NCI-H1048 (cell line): ENCODE measurements around the gene FGD3.

Experiments
- DNase-seq: peaks from one replicate; lab custom pipeline; 2025; lab: John Stamatoyannopoulos, UW

FGD3 gene

DNA sequence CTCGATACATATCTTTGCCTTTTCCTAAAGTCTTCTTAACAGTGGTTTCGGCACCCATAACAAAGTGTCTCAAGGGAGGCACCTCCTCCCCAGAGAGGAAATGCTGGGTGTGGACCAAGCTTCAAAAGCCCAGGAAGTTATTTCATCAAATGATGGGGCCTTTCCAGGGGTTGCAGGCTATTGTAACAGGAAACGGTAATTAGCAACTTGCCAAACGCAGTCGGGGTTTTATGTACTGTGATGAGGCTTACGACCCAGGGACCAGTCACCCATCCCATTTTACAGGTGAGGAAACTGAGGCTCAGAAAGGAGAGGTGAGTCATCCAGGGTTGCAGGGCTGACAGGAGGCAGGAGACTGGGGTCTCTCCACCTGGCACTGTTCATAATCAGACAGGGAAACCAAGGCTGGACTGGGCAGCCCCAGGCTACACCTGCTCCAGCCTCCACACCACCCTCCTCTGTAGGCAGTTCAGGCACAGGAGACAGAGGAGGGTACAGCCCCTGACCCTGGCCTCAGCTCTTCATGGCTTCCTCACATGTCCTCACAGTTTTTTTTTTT lies 81.2 kb downstream of the FGD3 start:
- no peak for DNase-seq

DNA sequence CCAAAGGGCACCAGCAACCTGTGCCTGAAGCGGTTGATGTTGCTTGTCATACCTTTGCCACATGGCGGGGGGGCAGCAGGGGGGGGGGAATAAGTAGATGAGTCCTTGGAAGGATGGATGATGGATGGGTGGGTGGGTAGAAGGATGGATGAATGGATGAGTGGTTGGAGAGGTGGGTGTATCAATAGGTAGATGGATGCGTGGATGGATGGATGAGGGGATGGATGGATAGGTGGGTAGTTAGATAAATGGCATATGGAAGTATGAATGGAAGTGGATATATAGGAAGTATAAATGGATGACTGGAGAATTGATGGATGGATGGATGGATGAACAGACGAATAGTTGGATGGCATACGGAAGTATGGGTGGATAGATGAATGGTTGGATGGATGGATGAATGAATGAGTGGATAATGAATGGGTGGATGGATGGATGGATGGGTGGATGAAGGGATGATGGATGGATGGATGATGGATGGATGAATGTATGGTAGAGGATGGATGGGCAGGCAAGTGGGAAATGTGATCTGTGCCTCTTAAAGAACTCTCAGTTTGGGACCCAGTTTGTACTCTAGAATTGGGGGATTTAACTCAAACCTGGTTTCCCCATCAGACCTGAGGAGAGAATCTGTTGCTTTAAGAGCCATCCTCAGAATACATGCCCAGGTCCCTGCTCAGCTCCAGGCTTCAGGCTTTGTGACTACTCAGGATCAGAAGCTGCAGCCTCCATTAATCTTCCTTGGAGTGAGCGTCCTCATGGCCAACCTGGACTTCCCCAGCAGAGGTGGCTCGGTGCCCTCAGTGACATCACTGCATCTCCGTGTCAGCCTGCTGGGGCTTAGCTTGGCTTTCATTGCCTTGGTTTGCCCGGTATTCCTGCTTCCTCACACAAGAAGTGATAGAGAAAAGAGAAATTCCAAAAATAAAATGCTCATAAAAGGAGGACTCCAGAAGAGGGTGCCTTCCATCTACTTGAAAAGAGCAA lies 83.6 kb downstream of the FGD3 start:
- no peak for DNase-seq

DNA sequence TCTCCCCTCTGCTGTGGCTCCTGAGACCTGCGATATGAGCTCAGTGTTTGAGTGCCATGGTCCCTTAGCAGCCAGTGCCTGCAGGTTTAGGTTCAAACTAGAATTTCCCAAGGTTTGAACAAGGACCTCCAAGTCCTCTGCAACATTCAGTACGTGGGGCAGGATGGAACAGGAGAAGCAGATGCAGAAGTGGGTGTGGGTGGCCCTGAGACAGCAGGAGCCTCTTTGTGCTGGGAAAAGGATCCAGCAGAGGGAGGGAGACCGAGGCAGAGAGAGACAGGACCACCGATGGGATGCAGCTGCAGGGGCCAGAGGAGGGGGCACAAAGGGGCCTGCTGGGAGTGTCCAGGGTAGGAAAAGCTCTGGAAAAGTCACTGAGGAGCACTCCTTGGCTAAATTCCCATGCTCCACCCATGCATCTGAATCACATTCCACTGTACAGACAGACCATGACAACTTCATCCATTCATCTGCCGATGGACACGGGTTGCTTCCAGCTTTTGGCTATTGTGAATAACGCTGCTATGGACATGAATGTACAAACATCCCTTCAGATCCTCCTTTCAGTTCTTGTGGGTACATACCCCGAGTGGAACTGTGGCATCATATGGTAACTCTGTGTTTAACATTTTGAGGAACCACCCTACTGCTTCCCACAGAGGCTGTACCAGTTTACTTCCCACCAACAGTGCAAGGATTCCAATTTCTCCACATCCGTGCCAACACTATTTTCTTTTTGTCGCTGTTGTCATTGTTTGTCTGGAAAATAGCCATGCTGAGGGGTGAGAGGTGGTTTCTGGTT lies 84.5 kb downstream of the FGD3 start:
- no peak for DNase-seq

DNA sequence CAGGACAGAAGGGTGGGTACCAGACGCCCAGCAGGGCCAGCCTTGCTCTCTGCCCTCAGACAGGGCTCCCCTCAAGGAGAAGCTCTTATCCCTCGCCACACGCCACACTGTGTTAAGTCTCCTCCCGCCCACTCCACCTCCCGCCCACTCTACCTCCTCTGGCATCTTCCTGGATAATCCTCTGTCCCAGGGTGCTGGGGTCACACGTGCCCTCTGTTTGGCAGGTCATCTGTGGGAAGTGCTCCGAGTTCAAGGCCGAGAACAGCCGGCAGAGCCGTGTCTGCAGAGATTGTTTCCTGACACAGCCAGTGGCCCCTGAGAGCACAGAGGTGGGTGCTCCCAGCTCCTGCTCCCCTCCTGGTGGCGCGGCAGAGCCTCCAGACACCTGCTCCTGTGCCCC lies 85.2 kb downstream of the FGD3 start:
- no peak for DNase-seq

DNA sequence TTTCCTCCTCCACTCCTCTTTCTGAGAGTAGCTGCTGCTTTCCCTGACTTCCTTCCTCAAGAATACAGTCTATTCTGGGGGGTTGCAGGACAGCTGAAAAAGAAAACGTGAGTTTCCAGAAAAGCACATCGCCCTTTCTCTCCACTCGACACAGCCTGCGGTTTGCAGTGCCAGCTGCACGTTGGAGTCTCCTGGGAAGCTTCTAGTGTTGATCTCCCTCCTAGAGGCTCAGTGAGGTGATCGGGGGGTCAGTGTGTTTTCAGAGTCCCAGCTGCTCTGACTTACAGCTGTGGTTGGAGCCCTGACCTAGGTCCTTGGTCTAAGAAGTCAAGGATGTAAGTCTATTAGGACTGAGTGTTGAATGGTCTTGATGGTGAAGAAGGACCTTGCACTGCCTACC lies 86.2 kb downstream of the FGD3 start:
- DNase-seq, result no peak

DNA sequence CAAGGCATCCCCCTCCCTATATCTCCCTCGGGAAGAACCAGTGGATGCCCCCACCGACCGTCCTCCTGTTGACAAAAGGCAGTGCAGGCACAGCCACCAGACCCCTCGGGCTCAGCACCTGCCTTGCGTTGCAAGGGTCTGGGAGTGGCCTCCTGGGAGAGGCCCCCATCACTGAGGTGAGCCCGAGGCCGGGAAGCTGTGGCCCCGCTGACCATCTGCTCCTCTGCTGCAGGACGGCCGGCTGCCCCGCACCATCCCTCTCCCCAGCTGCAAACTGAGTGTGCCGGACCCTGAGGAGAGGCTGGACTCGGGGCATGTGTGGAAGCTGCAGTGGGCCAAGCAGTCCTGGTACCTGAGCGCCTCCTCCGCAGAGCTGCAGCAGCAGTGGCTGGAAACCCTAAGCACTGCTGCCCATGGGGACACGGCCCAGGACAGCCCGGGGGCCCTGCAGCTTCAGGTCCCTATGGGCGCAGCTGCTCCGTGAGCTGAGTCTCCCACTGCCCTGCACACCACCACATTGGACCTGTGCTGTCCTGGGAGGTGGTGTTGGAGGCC lies 87.9 kb downstream of the FGD3 start:
- no peak for DNase-seq

DNA sequence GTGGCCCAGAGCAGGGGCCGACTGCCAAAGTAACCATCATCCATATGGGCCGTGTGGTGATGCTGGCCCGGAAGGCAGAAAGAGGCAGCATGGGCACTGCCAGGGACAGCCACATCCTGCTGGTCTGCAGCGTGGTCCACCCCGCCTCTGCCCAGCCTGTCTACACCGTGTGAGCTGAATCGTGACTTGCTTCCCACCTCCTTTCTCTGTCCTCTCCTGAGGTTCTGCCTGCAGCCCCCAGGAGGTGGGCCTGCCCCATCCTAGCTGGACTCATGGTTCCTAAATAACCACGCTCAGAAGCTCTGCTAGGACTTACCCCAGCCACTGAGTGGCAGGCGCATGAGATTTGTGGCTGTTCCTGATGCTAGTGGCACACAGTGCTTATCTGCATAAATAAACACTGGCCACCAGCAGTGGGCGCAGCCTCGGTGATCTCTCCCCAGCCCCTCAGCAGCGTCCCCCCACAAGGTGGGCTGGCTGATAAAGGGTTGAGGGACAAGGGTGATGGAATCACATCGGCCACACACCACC lies 88.6 kb downstream of the FGD3 start:
- no peak for DNase-seq

DNA sequence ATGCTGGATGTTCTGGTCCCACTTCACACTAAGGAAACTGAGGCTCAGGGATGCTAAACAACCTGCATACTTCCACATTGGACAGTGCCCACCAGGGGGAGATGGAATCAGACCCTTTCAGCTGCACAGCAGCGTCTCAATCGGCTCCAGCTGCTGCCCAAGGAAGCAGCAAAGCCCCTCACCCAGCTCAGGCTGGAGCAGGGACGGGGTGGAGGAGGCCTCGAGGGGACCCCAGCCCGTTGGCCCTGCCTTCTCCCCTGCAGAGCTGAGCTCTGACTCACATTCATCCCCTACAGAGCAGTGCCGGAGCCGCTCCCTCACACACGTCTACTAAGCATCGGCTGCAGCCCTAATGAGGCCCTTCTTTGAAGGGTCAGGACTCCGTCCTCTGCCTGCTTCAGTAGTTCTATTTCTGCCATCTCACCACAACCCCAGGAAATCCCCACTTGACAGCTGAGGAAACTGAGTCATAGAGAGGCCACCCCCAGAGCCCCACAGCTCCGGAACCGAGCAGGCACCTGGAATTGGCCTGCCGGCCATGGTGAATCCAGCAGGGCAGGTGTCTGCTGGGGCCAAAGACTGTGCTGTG lies 89.7 kb downstream of the FGD3 start:
- DNase-seq, result no peak

DNA sequence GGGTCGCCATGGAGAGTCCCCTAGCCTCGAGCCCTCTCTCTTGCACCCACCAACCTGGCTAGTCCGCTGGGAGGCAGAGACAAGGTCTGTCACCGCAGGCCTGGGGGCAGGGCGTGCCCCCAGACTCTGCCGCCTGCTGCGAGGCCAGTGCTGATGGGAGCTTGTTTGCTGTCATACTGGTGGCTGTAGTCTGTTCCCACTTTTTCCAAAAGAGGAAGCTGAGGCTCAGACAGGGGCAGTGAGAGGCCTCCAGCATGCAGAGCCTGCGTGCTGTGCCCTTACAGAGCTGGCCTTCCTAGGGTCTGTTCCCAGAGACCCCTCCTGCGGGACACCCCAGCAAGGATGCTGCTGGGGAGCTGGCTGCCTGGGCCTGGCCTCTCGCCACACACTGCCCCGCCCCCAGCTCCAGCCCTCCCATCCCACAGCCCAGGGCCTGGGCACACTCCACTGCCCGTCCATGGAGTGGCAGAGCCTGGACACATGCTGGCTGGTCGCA lies 90.2 kb downstream of the FGD3 start:
- DNase-seq, result no peak

DNA sequence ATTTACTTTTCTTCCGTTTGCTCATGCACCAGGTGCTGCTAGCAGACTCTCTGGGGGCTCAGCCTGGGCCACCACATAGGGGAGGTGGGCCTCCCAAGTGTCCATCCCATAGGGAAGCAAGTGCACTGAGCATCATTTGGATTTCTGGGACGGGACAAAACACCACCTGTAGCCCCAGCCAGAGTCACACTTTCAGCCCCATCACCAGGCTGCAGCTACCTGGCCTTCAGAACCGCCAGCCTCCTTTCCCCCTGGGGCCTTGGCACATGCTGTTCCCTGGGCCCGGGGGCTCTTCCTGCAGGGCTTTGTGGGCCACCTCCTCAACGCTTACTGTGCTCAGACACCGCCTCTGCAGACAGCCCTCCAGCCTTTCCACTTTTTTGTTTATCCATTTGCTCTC lies 91.6 kb downstream of the FGD3 start:
- no peak for DNase-seq

DNA sequence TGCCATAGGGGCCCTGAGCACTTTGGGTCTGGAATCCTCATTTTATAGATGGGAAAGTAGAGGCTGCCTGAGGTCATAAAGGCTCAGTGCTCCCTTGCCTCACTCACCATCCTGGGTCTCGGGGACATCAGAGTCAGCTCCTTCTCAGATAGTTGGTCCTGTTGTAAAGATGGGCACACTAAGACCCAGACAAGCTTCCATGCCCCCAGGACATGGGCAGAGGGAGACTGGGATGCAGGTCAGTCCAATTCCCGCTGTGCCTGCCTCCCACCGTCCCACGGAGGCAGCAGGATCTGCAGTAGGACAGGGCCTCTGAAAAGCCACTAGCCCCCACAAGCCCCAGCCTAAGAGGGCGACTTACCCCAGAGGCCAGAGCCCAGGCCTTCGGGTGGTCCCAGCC lies 92.1 kb downstream of the FGD3 start:
- DNase-seq, result no peak

DNA sequence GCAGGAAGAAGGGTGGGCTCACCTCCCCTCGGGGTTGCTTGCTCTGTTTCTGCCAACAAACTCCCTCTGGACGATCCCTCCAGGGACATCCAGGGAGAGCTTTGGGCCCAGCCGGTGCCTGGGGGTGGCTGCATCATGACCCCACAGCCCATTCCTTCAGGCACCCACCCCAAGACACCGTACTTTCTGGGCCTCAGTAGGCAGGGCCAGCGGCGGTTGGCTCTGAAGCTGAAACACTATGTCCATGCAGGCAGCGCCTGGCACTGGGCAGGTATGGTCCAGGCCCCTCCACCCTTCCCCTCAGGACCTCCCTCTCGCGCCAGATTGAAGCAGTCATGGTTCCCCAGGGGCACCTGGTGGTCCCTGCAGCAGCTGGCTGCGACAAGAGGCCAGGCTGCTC lies 92.7 kb downstream of the FGD3 start:
- no peak for DNase-seq

DNA sequence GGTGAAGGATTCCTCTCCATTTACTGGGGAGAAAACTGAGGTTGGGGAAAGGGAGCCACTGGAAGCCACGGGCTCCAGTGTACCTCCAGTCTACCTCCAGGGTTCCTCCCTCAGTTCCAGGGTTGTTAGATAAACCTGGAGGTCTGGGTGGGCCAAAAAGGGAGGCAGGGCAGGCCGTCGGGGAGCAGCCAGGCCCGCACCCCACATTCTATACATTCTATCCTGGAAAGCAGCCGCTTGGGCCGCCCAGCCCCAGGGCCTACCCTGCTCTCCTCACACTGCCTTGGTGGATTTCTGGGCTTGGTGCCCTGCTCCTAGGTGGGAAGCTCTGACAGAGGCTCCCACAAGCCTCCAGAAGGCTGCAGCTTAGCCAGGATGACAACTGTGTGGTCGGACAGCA lies 93.1 kb downstream of the FGD3 start:
- DNase-seq, result no peak

DNA sequence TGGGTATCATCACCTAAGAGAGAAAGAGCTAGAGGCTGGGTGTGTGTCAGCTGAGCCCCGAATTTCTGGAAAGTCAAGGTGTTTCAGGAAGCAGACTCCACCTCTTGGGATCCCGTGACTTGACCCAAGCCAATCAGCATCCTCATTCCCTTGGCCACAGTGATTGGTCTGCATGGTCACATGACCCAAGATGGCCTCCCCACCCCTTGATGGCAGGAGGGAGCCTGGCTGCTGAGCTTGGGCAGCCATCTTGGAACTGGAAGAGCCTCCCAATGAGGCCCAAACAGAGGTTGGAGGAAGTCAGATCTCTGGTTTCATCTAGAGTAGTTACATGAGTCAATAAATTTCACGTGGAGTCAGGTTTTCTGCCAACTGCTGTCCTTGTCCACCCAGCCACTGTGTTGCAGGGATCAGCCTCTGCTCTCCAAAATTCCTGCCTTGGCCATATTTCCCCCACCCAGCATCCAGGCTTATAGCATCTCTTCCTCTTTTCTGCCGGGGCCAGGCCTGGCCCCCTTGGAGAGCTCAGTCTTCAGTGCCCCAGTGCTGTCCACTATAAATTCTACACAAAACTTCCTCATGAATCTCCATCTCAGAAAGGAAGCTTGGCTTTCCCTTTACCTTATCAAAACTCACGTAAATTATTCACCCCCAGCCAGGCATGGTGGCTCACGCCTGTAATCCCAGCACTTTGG lies 93.9 kb downstream of the FGD3 start:
- DNase-seq, result no peak

DNA sequence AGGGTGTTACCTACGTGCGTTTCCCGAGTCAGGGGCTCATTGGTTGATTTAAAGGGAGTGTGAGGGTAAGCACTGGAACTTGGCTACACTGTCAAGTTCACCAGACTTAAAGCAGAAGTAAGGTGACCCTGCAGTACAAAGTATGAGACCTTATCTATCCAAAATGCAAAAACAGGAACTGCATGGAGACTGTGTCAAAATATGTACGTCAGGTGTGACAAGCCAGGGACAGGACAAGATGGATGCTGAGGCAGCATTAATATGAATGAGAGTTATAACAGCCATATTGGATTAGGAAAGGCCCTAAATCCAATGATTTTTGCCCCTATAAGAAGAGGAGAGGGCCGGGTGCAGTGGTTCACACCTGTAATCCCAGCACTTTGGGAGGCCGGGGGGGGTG lies 95.8 kb downstream of the FGD3 start:
- DNase-seq, result no peak

DNA sequence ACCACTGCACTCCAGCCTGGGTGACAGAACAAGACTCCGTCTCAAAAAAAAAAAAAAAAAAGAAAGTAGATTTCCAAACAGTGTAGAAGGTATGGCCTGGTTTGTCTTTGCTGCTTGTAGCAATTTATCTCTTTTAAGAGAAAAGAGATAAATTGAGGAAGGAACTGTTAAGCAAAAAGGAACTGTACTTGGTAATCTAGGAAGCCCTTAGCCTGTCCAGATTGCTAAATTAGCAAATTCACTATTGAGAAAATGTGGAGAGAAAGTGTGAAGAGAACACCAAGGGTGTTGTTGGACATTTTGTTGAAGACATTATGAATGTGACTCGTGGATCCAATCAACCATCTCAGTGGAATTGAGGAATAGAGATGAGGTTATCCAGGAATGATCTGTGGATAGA lies 98.2 kb downstream of the FGD3 start:
- DNase-seq, result no peak

DNA sequence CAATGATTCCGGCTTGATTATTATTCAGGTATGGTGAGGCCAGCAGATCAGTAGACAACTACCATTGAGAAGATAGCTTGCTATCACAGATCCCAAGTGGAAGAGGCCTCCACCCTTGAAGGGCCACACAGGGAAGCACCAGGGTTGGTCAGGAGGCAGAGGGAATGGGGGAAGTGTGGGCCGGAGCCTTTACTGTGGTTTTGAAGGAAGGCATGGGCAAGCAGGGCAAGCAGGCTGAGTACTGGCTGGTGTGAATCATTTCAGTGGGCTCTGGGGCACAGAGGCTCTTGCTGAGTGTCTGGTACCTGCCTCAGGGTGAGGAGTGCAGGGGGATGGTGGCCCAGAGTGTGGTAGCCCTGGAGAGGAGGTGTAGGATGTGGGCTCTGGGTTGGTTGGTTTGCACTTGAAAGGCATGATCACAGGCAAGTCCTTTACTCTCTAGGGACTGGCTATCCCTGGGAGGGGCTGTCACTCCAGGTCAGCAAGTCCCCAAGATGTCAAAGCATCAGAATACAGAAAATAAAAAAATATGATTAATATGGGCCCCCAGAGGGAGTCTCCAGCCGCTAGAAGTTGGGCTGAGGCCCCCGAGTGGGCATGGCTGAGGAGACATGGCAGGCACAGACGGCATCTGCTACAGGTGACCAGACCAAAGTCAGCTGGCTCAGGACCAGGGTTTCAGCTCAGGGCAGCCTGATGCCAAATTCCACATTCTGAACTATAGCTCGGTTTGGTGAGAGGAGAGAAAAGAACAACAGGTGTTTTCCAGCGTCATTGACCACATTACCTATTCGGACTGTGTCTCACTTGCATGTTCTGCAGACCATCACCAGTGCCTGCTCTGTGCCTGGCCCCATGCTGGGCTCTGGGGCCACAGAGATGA lies 101.5 kb downstream of the FGD3 start:
- DNase-seq, result no peak

DNA sequence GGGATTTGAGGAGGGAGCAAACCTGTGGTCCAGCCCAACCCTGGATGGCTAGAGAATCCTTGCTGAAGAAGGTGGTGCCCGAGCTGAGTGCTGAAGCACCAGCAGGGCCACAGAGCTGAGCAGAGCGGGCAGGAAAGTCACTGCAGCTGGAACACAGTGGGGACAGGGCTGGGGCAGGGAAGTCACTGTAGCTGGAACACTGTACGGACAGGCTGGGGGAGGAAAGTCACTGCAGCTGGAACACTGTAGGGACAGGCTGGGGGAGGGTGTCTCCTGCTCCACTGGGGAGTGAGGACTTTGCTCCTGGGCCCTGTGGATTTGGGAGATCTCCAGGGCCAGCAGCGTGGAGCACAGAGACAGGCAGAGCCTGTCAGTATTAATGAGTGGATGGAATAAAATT lies 102.2 kb downstream of the FGD3 start:
- no peak for DNase-seq

DNA sequence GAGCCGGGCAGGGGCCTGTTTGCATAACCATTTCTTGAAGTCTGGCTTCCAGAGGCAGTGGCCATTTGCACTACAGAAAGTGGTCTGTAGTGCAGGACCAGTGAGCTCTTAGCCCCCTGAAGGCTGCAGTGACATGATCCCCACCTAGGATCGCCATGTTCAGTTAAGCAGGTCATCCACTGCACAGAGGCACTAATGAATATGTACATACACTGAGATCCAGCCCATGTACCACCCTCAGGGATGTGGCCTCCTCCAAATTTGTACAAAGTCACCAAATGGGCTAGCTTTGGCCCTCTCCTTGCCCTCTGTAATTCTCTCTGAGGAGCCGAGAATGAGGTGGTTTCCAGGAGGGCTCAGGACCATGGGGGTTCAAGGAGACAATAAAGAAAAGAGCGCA lies 102.9 kb downstream of the FGD3 start:
- DNase-seq, result no peak

DNA sequence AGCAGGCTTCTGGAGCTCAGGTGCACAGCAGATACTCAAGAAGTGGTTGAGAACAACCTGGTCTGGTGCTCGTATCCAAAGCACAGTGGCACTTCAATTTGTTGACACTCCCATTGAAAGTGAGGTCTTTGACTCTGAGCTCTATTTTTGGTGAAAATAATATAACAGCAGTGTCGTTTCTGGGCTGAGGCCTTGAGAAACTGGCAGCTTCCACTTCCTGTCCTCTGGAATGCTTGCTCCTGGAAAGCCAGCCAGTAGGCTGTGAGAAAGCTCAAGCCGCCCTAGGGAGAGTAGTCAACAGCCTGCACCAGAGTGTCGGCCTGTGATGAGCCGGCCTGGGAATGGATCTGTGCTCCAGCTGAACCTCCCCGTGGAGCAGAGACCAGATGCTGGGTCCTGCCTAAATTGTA lies 104.4 kb downstream of the FGD3 start:
- no peak for DNase-seq
